Activated naive CD8-positive, alpha-beta T cell treated with anti-CD3 and anti-CD28 coated beads, Interleukin-2, amount 10 ng/mL, durations not matched to agents 7 days and 5 days (primary cell): ENCODE measurements around the gene TMEM171. TPM values are rescaled to one million over a fixed set of nuclear protein-coding genes. Genes with fewer than 3 reads are reported as not detected.

ENCODE experiments used
- ATAC-seq: fragments of 150-1000 bp; cut with Tn5 transposase; one replicate; pipeline ENCODE4 v1.10.0; 2021; ENCODE audit warnings: low read depth, moderate library complexity
- POLR2A ChIA-PET: fragments of 350-600 bp; sonication (Branson Sonifier 250); formaldehyde crosslinking; loops from one replicate; lab custom pipeline; 2021; ENCODE audit warnings: antibody characterized with exemption; lab: Charles Lee
- DNase-seq: peaks from one replicate; pipeline ENCODE4 v3.0.0; 2021
- H3K27ac Mint-ChIP-seq: one replicate; pipeline ENCODE4 v1.8.0; 2022; ENCODE audit warnings: mild to moderate bottlenecking, mixed read lengths
- H3K27me3 Mint-ChIP-seq: one replicate; pipeline ENCODE4 v1.8.0; 2022; ENCODE audit warnings: mild to moderate bottlenecking, moderate library complexity, mixed read lengths
- H3K36me3 Mint-ChIP-seq: one replicate; pipeline ENCODE4 v1.8.0; 2021; ENCODE audit warnings: mild to moderate bottlenecking, mixed read lengths
- H3K4me1 Mint-ChIP-seq: one replicate; pipeline ENCODE4 v1.8.0; 2021; ENCODE audit warnings: mixed read lengths
- H3K4me3 Mint-ChIP-seq: one replicate; pipeline ENCODE4 v1.8.0; 2022; ENCODE audit warnings: mild to moderate bottlenecking, moderate library complexity, mixed read lengths
- H3K9me3 Mint-ChIP-seq: one replicate; pipeline ENCODE4 v1.8.0; 2021; ENCODE audit warnings: mixed read lengths
- total RNA-seq, 2 experiments: library from RNA; stranded (reverse); gene quantifications; one replicate each; pipeline ENCODE4 v1.2.3, GENCODE V29; 2021

The TMEM171 gene
- total RNA-seq, 2 experiments from 2014 or later: 0.25 to 0.31 TPM

GRCh38 chr5:73112359-73112758, 8.0 kb upstream of the TMEM171 start:
- peaks cover 2% of the 10 kb centered on the region for H3K9me3 Mint-ChIP-seq
- H3K36me3 Mint-ChIP-seq: no peaks in the 10 kb centered on the region
- no peaks in the 10 kb centered on the region for H3K4me1 Mint-ChIP-seq
- peaks cover 63% of the 10 kb centered on the region for H3K27me3 Mint-ChIP-seq
- ATAC-seq (no peak), DNase-seq (no peak)
- POLR2A ChIA-PET: no interaction called here
- no peak overlapping the region for H3K4me3 Mint-ChIP-seq
- no peak overlapping the region for H3K27ac Mint-ChIP-seq

- ATAC-seq: no peak
- no peaks in the 10 kb centered on the region for H3K9me3 Mint-ChIP-seq
- no peaks in the 10 kb centered on the region for H3K4me1 Mint-ChIP-seq
- no peak overlapping the region for H3K27ac Mint-ChIP-seq
- DNase-seq: no peak
- peaks cover 65% of the 10 kb centered on the region for H3K27me3 Mint-ChIP-seq
- H3K4me3 Mint-ChIP-seq: no peak overlapping the region
- POLR2A ChIA-PET: no interaction called here
- no peaks in the 10 kb centered on the region for H3K36me3 Mint-ChIP-seq
These were observed 6.2 kb upstream of the TMEM171 start for GRCh38 chr5:73114044-73114688.

GRCh38 chr5:73115399-73116051, 4.8 kb upstream of the TMEM171 start:
- Mint-ChIP-seq H3K27ac (no peak overlapping the region), H3K4me1 (peaks cover 2% of the 10 kb centered on the region), H3K36me3 (no peaks in the 10 kb centered on the region), H3K4me3 (no peak overlapping the region), H3K9me3 (no peaks in the 10 kb centered on the region), H3K27me3 (peaks cover 61% of the 10 kb centered on the region)
- ATAC-seq (no peak), DNase-seq (no peak)
- POLR2A ChIA-PET: no interaction called here

- H3K4me1 Mint-ChIP-seq: peaks cover 6% of the 10 kb centered on the region
- H3K4me3 Mint-ChIP-seq: no peak overlapping the region
- H3K27me3 Mint-ChIP-seq: peaks cover 68% of the 10 kb centered on the region
- no peaks in the 10 kb centered on the region for H3K9me3 Mint-ChIP-seq
- H3K27ac Mint-ChIP-seq: no peak overlapping the region
- no peaks in the 10 kb centered on the region for H3K36me3 Mint-ChIP-seq
- POLR2A ChIA-PET: no interaction called here
- no peak for ATAC-seq
- no peak for DNase-seq
These were observed 3.9 kb upstream of the TMEM171 start for GRCh38 chr5:73116506-73116905.

- DNase-seq (no peak), ATAC-seq (no peak)
- peaks cover 8% of the 10 kb centered on the region for H3K4me1 Mint-ChIP-seq
- no peak overlapping the region for H3K27ac Mint-ChIP-seq
- POLR2A ChIA-PET: no interaction called here
- H3K27me3 Mint-ChIP-seq: peaks cover 69% of the 10 kb centered on the region
- no peaks in the 10 kb centered on the region for H3K9me3 Mint-ChIP-seq
- H3K36me3 Mint-ChIP-seq: no peaks in the 10 kb centered on the region
- H3K4me3 Mint-ChIP-seq: no peak overlapping the region
These were observed 3.2 kb upstream of the TMEM171 start for GRCh38 chr5:73117088-73117740.

- Mint-ChIP-seq H3K27ac (no peak overlapping the region), H3K27me3 (peaks cover 65% of the 10 kb centered on the region), H3K9me3 (no peaks in the 10 kb centered on the region), H3K36me3 (no peaks in the 10 kb centered on the region), H3K4me3 (no peak overlapping the region), H3K4me1 (peaks cover 8% of the 10 kb centered on the region)
- ATAC-seq: no peak
- POLR2A ChIA-PET: no interaction called here
- no peak for DNase-seq
These were observed 1.9 kb upstream of the TMEM171 start for GRCh38 chr5:73118391-73118973.

- ATAC-seq: no peak
- H3K4me3 Mint-ChIP-seq: peak overlapping the region; percentile 59
- H3K9me3 Mint-ChIP-seq: no peaks in the 10 kb centered on the region
- peaks cover 61% of the 10 kb centered on the region for H3K27me3 Mint-ChIP-seq
- no peak for DNase-seq
- peaks cover 8% of the 10 kb centered on the region for H3K4me1 Mint-ChIP-seq
- no peaks in the 10 kb centered on the region for H3K36me3 Mint-ChIP-seq
- POLR2A ChIA-PET: no interaction called here
- H3K27ac Mint-ChIP-seq: no peak overlapping the region
These were observed 771 bp upstream of the TMEM171 start for GRCh38 chr5:73119451-73120157.

GRCh38 chr5:73121119-73121463, 716 bp downstream of the TMEM171 start:
- DNase-seq: no peak
- peak overlapping the region; percentile 31 for H3K4me3 Mint-ChIP-seq
- POLR2A ChIA-PET: no interaction called here

GRCh38 chr5:73122875-73123810, 2.8 kb downstream of the TMEM171 start:
- Mint-ChIP-seq H3K27ac (no peak overlapping the region), H3K4me3 (no peak overlapping the region), H3K4me1 (peaks cover 8% of the 10 kb centered on the region), H3K9me3 (no peaks in the 10 kb centered on the region), H3K36me3 (no peaks in the 10 kb centered on the region), H3K27me3 (peaks cover 53% of the 10 kb centered on the region)
- ATAC-seq (no peak), DNase-seq (no peak)
- POLR2A ChIA-PET: no interaction called here

More at GRCh38 chr5:73121119-73121463, 716 bp downstream of the TMEM171 start:
- H3K36me3 Mint-ChIP-seq: no peaks in the 10 kb centered on the region
- peaks cover 8% of the 10 kb centered on the region for H3K4me1 Mint-ChIP-seq
- no peak for ATAC-seq
- H3K9me3 Mint-ChIP-seq: no peaks in the 10 kb centered on the region
- peaks cover 61% of the 10 kb centered on the region for H3K27me3 Mint-ChIP-seq
- no peak overlapping the region for H3K27ac Mint-ChIP-seq

GRCh38 chr5:73125289-73125688, 4.9 kb downstream of the TMEM171 start:
- Mint-ChIP-seq H3K27me3 (peaks cover 47% of the 10 kb centered on the region), H3K4me1 (peaks cover 6% of the 10 kb centered on the region), H3K4me3 (no peak overlapping the region), H3K27ac (no peak overlapping the region), H3K36me3 (no peaks in the 10 kb centered on the region), H3K9me3 (no peaks in the 10 kb centered on the region)
- POLR2A ChIA-PET: no interaction called here
- DNase-seq: no peak
- no peak for ATAC-seq

GRCh38 chr5:73126381-73126780, 6.0 kb downstream of the TMEM171 start:
- Mint-ChIP-seq H3K27ac (no peak overlapping the region), H3K9me3 (no peaks in the 10 kb centered on the region), H3K4me1 (peaks cover 2% of the 10 kb centered on the region), H3K27me3 (peaks cover 45% of the 10 kb centered on the region), H3K4me3 (no peak overlapping the region), H3K36me3 (no peaks in the 10 kb centered on the region)
- POLR2A ChIA-PET: no interaction called here
- no peak for ATAC-seq
- DNase-seq: no peak

- no peak for DNase-seq
- no peak for ATAC-seq
- POLR2A ChIA-PET: no interaction called here
- H3K27me3 Mint-ChIP-seq: peaks cover 45% of the 10 kb centered on the region
- no peaks in the 10 kb centered on the region for H3K9me3 Mint-ChIP-seq
- H3K4me1 Mint-ChIP-seq: no peaks in the 10 kb centered on the region
- H3K4me3 Mint-ChIP-seq: no peak overlapping the region
- H3K36me3 Mint-ChIP-seq: no peaks in the 10 kb centered on the region
- H3K27ac Mint-ChIP-seq: no peak overlapping the region
These were observed 6.6 kb downstream of the TMEM171 start for GRCh38 chr5:73126957-73127356.
